ENCODE results near the gene B4GALT1.

Gene B4GALT1

DNA sequence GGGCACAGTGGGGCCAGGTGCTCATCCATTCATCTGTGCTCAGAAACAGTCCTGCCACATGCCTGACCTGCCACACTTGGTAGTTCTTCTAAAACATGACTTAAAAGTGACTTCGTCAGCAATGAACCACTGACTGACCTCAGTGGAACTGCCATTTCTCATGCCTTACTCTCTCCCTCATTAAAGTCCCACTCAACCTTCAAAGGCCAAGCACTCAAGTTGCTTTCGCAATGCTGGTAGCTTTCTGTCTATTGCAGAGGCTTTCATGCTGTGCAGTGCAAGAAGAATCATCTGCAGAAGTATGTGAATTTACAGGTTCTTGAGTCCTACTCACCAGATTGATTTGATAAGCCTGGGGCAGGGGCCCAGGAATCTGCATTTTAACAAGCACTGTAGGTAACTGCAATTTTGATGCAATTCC is 23.9 kb downstream of the B4GALT1 start:
- no peak for TF ChIP-seq SIN3A (IDR thresholded peaks at IDR 0.05; ENCODE audit: borderline replicate concordance, insufficient read depth, low read length)

DNA sequence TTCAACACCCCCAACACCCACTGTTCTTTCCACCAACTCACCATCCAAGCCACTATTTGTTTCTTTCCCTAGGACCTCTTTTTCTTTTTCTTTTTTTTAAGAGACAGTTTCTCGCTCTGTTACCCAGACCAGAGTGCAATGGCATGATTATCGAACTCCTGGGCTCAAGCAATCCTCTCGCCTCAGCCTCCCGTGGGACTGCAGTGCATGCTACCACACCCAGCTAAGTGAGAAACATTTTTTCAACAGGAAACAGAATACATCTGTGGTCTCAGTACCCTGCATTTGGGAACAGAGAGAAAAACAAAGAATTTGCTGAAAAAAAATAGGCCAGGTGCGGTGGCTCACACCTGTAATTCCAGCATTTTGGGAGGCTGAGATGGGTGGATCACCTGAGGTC is 24.6 kb downstream of the B4GALT1 start:
- no peak for TF ChIP-seq POLR2AphosphoS5 (IDR thresholded peaks at IDR 0.05; ENCODE audit: low read depth, low read length)
- no peak for TF ChIP-seq SIN3A (IDR thresholded peaks at IDR 0.05; ENCODE audit: borderline replicate concordance, insufficient read depth, low read length)
- no peak for TF ChIP-seq TAF1 (IDR thresholded peaks at IDR 0.05; ENCODE audit: borderline replicate concordance, insufficient read depth, low read length)
- TF ChIP-seq, protein P1, sequence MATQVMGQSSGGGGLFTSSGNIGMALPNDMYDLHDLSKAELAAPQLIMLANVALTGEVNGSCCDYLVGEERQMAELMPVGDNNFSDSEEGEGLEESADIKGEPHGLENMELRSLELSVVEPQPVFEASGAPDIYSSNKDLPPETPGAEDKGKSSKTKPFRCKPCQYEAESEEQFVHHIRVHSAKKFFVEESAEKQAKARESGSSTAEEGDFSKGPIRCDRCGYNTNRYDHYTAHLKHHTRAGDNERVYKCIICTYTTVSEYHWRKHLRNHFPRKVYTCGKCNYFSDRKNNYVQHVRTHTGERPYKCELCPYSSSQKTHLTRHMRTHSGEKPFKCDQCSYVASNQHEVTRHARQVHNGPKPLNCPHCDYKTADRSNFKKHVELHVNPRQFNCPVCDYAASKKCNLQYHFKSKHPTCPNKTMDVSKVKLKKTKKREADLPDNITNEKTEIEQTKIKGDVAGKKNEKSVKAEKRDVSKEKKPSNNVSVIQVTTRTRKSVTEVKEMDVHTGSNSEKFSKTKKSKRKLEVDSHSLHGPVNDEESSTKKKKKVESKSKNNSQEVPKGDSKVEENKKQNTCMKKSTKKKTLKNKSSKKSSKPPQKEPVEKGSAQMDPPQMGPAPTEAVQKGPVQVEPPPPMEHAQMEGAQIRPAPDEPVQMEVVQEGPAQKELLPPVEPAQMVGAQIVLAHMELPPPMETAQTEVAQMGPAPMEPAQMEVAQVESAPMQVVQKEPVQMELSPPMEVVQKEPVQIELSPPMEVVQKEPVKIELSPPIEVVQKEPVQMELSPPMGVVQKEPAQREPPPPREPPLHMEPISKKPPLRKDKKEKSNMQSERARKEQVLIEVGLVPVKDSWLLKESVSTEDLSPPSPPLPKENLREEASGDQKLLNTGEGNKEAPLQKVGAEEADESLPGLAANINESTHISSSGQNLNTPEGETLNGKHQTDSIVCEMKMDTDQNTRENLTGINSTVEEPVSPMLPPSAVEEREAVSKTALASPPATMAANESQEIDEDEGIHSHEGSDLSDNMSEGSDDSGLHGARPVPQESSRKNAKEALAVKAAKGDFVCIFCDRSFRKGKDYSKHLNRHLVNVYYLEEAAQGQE (IDR thresholded peaks at IDR 0.05; ENCODE audit: insufficient read depth in 1 of 2, low read depth in 2 of 2, low read length in 2 of 2) = no peak
- TF ChIP-seq FOXP2 (optimal IDR thresholded peaks at IDR 0.05; ENCODE audit: borderline replicate concordance, extremely low read depth, extremely low read length, insufficient read depth) = no peak

DNA sequence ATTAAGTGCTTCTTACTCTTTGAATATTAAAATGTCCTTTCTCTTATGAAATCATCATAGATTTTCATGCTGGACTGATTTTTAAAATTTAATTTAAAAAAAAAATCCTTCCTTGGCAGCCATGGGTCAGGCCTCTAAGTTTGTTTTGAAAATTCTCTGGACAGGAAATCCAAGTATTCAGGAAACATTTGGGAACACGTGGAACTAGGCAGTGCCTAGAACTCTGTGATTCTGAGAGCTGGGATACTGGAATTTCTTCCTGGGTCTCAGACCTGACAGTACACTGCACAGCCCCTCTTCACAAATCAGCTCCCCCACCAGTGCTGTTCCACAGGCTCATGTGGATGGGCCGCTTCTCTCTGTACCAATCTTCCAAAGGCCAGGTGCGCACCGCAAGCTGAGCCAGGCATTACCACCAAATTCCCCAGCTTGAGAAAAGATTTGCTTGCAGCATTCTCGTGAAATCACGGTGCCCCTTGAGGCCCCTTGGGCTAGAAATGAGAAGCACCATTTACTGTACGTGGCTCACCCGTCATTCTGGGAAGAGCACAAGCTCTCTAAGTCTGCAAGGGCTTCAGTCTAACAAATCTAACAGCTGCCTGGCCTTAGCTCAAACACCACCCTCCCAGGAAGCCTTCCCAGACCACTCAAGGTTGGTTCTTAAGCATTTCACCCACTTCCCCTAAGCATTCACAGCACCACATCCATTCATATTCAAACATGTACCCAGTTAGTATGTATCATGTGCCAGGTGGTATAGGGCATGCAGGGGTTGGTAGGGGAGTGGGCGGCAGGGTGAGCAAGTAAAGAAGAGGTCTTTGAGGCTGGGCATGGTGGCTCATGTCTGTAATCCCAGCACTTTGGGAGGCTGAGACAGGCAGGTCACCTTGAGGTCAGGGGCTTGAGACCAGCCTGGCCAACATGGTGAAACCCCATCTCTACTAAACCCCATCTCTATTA is 26.5 kb downstream of the B4GALT1 start:
- no peak for TF ChIP-seq TAF1 (IDR thresholded peaks at IDR 0.05; ENCODE audit: borderline replicate concordance, insufficient read depth, low read length)
- TF ChIP-seq FOXP2 (optimal IDR thresholded peaks at IDR 0.05; ENCODE audit: borderline replicate concordance, extremely low read depth, extremely low read length, insufficient read depth) = no peak
- TF ChIP-seq, protein P1 (IDR thresholded peaks at IDR 0.05; ENCODE audit: insufficient read depth in 1 of 2, low read depth in 2 of 2, low read length in 2 of 2) = no peak
- TF ChIP-seq SIN3A (IDR thresholded peaks at IDR 0.05; ENCODE audit: borderline replicate concordance, insufficient read depth, low read length) = no peak
- no peak for TF ChIP-seq POLR2AphosphoS5 (IDR thresholded peaks at IDR 0.05; ENCODE audit: low read depth, low read length)

DNA sequence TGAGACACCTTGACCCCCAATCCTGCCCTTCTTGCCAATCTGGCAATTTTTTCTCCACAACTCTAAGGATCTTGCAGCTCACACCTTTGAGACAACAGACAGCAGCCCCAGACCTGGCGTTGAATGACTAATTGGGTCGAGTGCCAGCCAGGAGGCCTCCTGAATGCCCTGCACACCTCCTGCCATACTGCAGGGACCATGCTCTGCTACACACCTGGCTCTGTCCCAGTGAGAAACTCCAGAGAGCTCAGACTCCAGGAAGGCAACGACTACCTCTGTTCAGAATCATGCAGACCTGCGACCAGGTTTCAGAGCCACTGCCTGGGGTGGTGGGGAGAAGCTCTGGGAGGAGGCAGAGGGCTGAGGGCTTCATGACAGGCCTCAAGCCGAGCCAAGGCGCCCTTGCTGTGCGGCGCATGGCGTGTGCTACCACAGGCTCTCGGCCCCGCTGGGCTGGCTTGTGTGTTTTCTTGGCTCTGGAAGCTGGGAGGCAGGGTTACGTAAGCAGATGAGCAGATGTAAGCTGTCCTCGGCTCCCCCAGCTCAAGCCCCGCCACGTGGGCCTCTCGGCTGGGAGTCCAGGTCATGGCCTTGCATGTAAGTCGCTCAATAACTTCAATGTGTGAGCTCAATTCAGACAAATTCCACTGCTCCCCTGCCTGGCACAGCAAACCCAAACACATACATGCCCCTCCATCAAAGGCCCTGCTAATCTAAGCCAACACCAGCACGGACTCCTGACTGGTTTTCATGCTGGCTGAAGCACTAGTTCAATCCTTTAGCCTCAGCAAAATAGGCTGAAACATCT is 27.5 kb downstream of the B4GALT1 start:
- peak; percentile 81 for TF ChIP-seq FOXP2 (optimal IDR thresholded peaks at IDR 0.05; ENCODE audit: borderline replicate concordance, extremely low read depth, extremely low read length, insufficient read depth)
- TF ChIP-seq SIN3A (IDR thresholded peaks at IDR 0.05; ENCODE audit: borderline replicate concordance, insufficient read depth, low read length) = no peak

DNA sequence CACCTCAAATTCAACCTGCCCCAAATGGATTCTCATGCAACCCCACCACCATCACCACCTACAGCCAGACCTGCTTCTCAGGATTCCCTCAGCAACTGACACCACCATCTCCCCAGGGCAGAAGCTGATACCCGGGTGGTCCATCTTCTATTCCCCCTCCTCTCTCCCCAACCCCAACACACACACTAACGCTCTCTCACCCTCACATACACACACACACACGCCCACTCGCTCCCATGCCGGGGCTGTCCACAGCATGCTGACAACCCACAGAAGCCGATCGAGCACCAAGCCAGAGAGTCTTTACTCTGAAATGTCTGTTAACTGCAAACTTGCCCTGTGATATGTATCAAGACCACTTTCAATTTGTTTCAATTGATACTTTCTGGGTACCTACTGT is 28.4 kb downstream of the B4GALT1 start:
- TF ChIP-seq TAF1 (IDR thresholded peaks at IDR 0.05; ENCODE audit: borderline replicate concordance, insufficient read depth, low read length) (no peak), SIN3A (IDR thresholded peaks at IDR 0.05; ENCODE audit: borderline replicate concordance, insufficient read depth, low read length) (no peak), POLR2AphosphoS5 (IDR thresholded peaks at IDR 0.05; ENCODE audit: low read depth, low read length) (no peak), FOXP2 (optimal IDR thresholded peaks at IDR 0.05; ENCODE audit: borderline replicate concordance, extremely low read depth, extremely low read length, insufficient read depth) (no peak)
- TF ChIP-seq, protein P1 (IDR thresholded peaks at IDR 0.05; ENCODE audit: insufficient read depth in 1 of 2, low read depth in 2 of 2, low read length in 2 of 2) = no peak

All from PFSK-1 (cell line).